ENCODE data around the gene ATAD2B. TPM values are rescaled to one million over a fixed set of nuclear protein-coding genes. Genes with fewer than 3 reads are reported as not detected.

ATAD2B gene
- total and polyA plus RNA-seq, 2 of the 8 experiments (the other 6 are each of a cell fraction or from before 2014, with no cell fraction given) = 3.4 to 16.1 TPM

- TF ChIP-seq RFX5 (IDR thresholded peaks at IDR 0.05; ENCODE audit: borderline replicate concordance, low read depth, low read length) (no peak), SIX5 (IDR thresholded peaks at IDR 0.05; ENCODE audit: low read depth, low read length) (no peak), SP4 (IDR thresholded peaks at IDR 0.05; ENCODE audit: low read length) (no peak), PHF8 (conservative IDR thresholded peaks at IDR 0.05; ENCODE audit: low read depth, low read length) (no peak), CHD1 (IDR thresholded peaks at IDR 0.05; ENCODE audit: low read depth, low read length) (no peak), HDAC6 (IDR thresholded peaks at IDR 0.05; ENCODE audit: low read depth, low read length) (no peak), TAF7 (optimal IDR thresholded peaks at IDR 0.05; ENCODE audit: borderline replicate concordance, low read depth, low read length) (no peak), TAF1 (IDR thresholded peaks at IDR 0.05; ENCODE audit: low read depth, low read length) (no peak), SP1 (IDR thresholded peaks at IDR 0.05; ENCODE audit: low read depth, low read length) (no peak), EZH2 (IDR thresholded peaks at IDR 0.05; ENCODE audit: low read depth, low read length, severe bottlenecking) (no peak)
Measured at GRCh38 chr2:23836505-23836904, 90.4 kb downstream of the ATAD2B start (continued).

All from H1 (cell line).